ENCODE results near the gene PSMA4.
"Not testable (repeated sequence)": the region's sequence is repeated elsewhere in the genome, so short reads cannot be mapped to it uniquely, and the experiment has no call there.

The PSMA4 gene
- total RNA-seq: 40.5 to 54.1 (median 49.7) reads per million in 4 donors

DNA sequence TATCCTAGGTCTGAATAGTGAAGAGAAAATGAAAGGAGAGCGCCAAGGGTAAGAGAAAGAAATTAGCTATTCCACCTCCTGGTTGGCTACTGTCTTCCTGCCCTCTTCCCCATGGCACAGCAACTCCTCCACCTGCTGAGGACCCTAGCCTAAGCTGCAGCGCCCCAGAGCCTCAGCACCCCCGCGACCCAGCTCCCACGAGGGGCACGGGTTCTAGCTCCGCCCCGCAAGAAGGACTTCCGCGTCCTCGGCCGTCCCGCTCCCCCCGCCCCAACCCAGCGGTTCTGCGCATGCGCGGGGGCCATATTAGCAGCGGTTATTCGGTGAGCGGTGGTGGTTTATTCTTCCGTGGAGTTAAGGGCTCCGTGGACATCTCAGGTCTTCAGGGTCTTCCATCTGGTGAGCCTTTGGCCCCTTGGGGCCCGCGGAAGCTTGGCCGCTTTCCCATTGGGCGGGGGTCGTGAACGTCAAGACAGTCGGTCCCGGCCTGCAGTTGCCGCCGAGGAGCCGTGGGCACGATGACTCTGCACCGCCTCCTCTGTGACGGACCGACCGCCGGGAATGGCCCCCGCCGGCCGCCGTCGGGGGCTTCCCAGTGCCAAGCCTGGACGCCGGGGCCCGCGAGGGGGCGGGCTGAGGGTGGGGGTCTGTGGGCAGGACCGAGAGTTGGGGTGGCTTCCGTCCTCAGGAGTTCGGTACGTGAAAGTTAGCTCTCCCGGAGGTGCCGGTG, at the start of gene PSMA4:
TSS of gene PSMA4 (plus strand) at position 304 of the 730 bp plus-strand sequence. CDS start 1,484 bp downstream, outside the sequence.
- peak; percentile 86 to 93 (median 90) for DNase-seq

DNA sequence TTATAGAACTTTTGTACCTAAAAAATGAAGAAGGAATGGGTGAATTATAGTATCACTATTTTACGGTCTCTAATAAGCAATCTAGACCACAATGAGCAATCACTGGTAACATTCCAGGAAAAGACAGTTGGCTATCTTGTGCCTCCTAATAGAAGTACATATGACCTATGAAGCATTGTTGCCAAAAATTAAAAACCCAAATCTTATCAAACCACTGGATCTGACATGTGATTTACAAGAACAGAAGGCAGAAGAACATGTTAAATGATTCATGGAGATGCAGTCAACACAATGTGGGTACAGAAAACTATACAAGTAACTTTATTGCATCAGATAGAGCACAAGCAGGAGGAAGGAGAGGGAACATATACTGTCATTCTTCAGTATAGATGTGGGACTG, 47.4 kb upstream of the PSMA4 start:
- DNase-seq: no peak

- no peak for DNase-seq
Observed at GRCh38 chr15:78501857-78502256, 38.4 kb upstream of the PSMA4 start.

DNA sequence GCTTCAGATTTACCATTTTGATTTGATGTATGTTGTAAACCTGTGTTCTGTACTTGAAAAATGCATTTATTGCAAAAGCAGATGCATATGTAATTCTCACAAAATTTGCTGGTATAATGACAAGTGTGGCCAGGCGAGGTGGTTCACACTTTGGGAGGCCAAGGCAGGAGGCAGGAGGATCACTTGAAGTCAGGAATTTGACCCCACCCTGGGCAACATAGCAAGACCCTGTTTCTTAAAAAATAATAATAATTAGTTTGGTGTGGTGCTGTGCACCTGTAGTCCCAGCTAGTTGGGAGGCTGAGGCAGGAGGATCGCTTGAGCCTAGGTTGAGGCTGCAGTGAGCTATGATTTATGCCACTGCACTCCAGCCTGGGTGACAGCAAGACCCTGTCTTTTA, 37.6 kb upstream of the PSMA4 start:
- DNase-seq: no peak

DNA sequence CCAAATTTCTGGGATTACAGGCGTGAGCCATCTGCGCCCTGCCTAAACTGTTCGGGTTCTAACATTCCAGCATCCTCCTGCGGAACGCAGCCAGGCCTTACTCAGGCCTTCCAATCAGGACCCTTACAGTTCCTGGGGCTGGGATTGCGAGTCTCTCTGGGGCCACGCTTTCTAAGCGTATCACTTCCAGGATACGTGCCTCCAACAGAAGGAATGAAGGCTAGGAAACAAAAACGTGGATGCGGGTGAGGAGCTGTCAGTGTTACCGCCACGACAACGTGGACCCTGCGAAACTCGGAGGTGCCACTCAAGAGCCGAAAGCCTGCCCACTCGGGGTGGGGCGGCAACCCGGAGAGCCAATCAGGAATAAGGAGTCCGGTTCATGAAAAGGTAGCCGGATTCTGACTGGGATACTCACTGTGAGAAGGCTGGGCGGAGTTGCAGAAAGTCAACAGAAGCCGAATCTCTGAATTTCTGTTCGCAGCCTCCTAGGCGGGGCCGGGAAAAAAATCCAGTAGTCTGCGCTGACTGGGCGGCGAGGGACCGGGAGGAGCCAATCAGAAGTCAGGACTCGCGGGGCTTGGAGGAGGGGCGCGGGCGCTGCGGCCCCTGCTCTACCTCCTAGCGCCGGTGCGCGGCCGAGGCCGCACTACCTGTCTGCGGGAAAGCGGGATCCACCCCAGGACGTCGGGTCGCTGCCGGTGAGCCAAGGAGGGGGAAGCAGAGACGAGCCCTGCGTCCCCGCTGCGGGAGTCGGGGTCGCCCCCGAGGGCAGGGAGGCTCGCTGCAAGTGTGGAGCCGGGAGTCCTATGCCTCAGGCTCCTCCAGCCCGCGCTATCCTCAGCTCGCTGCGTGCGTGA, 33.0 kb upstream of the PSMA4 start, which contains the start of gene HYKK:
TSS of gene HYKK (plus strand) at position 607 of the 860 bp plus-strand sequence. CDS start 5,512 bp downstream, outside the sequence.
- DNase-seq: peak; percentile 42 to 82 (median 61)

- DNase-seq: peak in 1 of 5 donors; percentile 1
Observed at GRCh38 chr15:78507831-78508160, 32.4 kb upstream of the PSMA4 start.

DNA sequence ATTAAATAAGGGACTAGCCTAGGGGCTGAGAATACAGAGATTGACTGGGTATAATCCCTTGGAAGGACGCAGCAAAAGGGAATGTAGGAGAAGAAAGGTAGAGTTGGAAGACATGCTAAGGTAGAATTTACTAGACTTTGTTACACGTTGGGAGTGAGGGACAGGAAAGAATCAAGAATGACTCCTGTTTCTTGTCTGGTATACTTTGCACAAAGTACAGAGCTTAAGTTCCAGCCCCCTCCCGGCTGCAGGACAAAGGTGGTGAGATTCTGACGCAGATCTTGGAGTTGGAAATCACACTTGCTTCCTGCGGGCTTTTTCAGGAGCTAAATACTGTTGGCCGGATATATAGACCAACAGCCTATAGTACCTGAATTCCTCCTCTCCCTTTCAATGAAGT, 32.0 kb upstream of the PSMA4 start:
- no peak for DNase-seq

DNA sequence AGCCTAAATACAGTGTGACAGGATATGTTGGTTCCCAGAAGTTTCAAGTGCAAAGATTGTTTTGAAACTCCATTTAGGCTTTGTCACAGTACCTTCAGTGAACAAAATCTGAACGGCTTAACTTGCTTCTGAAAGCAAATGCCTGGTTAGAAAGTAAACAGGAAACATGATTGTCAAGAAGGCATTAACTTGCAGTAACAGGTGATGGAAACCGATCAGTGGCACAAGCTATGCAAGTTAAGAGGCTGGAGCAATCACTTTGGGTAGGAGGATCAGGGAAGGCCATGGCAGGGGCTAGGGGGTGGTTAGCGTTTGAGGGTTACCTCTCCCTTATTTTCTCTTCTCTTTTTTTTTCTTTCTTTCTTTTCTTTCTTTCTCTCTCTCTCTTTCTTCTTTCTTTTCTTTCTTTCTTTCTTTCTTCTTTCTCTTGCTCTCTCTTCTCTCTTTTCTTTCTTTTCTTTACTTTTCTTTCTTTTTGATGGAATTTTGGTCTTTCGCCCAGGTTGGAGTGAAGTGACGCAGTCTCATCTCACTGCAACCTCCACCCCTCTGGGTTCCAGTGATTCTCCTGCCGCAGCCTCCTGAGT, 30.4 kb upstream of the PSMA4 start:
- peak in 1 of 5 donors; percentile 27 for DNase-seq

- not testable (repeated sequence) for DNase-seq
Observed at GRCh38 chr15:78520035-78520434, 20.2 kb upstream of the PSMA4 start.

DNA sequence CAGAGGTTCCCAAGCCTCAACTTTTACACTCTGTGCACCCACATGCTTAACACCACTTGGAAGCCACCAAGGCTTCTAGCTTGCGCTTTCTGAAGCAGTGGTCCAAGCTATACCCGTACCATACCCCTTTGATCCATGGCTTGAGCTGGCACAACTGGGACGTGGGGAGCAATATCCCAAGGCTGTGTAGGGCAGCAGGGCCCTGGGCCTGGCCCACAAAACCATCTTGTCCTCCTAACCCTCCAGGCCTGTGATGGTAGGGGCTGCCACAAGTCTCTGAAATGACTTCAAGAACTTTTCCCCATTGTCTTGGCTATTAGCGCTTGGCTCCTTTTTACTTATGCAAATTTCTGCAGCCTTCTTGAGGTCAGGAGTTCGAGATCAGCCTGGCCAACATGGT, 16.0 kb upstream of the PSMA4 start:
- DNase-seq: no peak

- no peak for DNase-seq
Observed at GRCh38 chr15:78527325-78527724, 12.9 kb upstream of the PSMA4 start.

DNA sequence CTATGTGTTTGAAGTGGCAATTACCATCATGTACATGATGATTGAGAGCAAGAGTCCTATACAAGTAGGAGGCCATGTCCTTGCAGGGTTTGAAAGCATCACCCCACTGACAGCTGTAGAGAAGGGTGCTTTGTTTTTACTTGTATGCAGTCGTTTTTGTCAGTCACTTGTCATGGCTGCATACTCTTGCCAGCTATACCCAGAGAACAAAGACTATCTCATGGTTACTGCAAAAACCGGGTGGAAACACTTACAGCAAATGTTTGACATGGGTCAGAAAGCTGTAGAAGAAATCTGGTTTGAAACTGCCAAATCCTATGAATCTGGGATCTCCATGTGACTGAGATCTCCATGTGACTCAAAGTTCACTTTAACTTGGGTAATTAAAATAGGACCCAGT, 6.9 kb upstream of the PSMA4 start:
- no peak for DNase-seq

- no peak for DNase-seq
Observed at GRCh38 chr15:78536134-78536533, 4.1 kb upstream of the PSMA4 start.

DNA sequence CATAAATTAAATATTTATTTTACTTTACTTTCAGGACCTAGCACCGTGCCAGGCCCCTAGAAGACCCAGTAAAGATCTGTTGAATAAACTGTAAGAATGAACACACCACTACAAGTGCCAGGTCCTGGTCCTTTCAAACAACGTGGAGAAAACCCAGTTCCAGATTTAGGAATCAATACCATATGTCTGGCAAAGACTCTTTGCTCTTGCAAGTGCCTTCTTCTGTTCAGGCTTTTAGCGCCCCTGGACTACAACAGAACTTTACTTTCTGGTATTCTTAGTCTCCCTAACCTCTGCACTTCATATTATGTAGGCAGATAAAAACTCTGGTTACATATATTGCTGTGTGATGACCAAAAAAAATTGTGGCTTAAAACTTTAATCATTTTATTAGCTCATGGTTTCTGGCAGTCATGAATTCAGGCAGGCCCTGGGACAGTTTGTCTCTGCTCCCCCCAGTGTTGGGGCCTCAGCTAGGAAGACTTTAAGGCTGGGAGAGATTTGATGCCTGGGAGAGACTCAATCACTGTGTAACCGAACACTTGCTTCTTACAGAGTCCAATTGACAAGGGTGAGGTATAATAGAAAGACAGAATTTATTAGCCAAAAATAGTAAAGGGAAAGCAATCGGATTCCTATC, 2.9 kb upstream of the PSMA4 start:
- no peak for DNase-seq

DNA sequence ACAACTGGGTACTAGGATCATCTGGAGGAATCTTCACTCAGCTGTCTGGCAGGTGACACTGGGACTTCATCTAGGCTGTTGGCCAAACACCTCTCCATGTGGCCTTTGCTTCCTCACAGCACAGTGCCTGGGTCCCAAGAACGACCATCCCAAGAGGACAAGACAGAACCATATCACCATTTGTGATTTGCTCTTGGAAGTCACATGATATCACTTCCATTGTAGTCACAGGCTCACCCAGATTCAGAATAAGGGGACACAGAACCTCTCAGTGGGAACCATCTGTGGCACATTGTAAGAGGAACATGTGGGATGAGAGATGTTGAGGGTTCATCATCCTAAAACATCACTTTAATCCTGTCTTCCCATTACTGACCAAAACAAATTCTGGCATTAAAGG, 1.9 kb upstream of the PSMA4 start:
- DNase-seq: no peak

- not testable (repeated sequence) for DNase-seq
Observed at GRCh38 chr15:78539464-78540140, 642 bp upstream of the PSMA4 start.

DNA sequence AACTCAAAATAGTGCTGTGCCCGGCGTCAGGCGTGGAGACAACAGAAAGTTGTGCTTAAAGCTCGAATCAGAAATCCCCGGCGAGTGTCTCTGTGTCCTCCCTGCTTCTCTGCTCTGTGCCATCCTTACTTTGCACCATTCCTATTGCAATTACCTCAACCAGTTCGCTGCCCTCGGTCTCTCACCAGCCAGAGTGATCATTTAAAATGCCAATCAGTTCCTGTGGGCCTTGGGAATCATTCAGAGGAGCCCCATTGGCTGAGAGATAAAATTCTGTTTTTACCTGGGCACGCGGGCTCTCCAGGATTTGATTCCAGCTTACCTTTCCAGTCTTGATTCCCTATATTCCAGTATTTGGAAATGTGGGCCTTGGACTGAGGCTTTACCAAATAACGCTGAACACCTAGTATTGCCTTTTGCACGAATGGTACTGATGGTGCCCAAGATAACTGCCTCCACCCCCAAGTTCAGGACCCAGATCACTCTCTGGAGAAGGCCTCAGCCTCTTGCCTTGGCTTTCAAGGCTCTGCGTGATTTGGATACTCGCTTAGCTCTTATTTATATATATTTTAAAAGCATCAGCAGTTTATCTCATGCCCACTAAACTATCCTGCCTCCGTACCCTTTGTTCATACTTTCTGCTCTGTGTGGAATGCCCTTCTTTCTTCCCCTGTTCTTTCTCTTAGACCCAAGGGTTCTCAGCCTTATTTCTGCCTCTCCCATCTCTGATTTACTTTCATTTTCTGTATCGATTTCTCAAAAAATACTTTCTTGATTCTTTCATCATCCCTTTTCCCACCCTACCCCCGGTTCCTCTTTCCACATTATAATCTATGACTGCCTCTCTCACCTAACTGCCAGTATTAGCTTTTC, 863 bp downstream of the PSMA4 start:
- peak in 2 of 5 donors; percentile 8 to 43 for DNase-seq

- no peak for DNase-seq
Observed at GRCh38 chr15:78541744-78542034, 1.4 kb downstream of the PSMA4 start.

DNA sequence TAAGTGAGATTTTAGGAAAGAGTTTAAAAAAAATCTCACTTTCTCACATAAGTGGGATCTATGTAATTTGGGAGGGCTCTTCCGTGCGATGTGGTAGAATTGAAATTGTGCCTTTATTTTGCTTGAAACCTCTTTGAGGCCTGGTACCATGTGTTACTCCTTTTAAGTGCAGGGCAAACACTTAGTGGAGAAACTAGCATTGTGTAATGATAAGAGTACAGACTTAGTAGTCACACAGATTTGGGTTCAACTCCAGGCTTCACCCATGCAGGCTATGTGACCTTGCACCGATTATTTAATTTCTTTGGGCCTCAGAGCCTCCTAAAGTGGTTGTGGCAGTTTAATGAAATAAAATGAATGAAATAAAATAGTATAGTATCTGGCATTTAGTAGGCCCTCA, 2.4 kb downstream of the PSMA4 start:
- no peak for DNase-seq

- DNase-seq: no peak
Observed at GRCh38 chr15:78550194-78550593, 9.9 kb downstream of the PSMA4 start.

DNA sequence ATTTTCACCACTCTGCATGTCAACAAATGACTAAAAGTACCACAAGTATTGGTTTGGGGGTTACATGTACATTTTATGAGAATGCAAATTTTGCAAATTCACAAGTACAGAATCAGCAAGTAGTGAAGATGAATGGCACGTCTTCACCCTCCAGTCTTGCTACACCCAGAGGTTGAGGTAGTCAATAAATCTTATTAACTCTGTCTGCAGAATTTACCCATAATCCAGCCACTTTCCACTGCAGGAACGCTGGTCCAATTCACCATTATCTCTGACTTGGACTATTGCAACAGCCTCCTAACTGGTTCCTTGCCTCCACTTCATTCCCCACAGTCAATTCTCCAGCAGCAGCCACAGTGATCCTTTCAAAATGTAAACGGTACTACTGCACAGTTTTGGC, 10.6 kb downstream of the PSMA4 start:
- DNase-seq: no peak

- DNase-seq: no peak
Observed at GRCh38 chr15:78551902-78552301, 11.7 kb downstream of the PSMA4 start.
